ENCODE data around the gene TMSB4X. TPM values are rescaled to one million over a fixed set of nuclear protein-coding genes. Genes with fewer than 3 reads are reported as not detected.

TMSB4X gene
- total and polyA plus RNA-seq, 12 donors = 700 to 3,026 (median 889) TPM

DNA sequence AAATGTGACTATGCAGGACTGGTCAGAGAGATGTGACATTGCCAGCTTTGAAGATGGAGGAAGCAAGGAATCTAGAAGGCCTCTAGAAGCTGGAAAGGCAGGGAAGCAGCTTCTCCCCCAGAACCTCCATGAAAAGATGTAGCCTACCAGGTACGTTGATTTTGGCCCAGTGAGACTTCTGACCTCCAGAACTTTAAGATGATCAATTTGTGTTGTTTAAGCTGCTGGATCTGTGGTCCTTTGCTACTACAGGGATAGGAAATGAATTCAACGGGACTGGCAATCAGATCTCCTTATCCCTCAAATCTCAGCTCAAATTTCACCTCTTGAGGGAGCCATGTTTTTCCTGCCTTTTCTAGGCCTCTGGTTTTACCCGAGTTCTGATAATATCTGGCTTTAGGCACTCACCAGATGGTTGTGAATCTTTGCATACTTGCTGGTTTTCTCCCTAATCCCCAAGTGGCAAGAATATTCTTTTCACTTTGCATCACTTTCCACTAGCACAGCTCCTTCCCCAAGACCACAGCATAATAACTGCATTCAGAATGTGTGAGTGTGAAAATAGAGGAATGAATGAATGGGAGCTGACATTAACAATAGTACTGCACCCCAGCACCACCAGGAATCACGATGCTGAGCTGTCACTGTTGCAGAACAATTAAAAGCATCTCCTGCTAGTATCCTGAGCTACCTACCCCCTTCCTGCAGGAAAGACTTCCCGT is 25.5 kb upstream of the TMSB4X start:
- Histone ChIP-seq H3K9me3 (no peaks in the 10 kb centered on the region), H3K4me1 (peaks cover 0 to 67% (median 12%) of the 10 kb centered on the region in 9 donors), H3K4me3 (peak overlapping the region in 2 of 10 donors; percentile 10 to 14), H3K27ac (peak overlapping the region in 9 of 10 donors; percentile 34 to 92 (median 69)), H3K36me3 (no peaks in the 10 kb centered on the region), H3K27me3 (peaks cover 0 to 25% (median 0%) of the 10 kb centered on the region in 7 donors)
- TF ChIP-seq, protein P1, sequence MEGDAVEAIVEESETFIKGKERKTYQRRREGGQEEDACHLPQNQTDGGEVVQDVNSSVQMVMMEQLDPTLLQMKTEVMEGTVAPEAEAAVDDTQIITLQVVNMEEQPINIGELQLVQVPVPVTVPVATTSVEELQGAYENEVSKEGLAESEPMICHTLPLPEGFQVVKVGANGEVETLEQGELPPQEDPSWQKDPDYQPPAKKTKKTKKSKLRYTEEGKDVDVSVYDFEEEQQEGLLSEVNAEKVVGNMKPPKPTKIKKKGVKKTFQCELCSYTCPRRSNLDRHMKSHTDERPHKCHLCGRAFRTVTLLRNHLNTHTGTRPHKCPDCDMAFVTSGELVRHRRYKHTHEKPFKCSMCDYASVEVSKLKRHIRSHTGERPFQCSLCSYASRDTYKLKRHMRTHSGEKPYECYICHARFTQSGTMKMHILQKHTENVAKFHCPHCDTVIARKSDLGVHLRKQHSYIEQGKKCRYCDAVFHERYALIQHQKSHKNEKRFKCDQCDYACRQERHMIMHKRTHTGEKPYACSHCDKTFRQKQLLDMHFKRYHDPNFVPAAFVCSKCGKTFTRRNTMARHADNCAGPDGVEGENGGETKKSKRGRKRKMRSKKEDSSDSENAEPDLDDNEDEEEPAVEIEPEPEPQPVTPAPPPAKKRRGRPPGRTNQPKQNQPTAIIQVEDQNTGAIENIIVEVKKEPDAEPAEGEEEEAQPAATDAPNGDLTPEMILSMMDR (IDR thresholded peaks at IDR 0.05) = no peak
- DNase-seq (no peak), ATAC-seq (peak in 1 of 8 donors; percentile 24)
- 52 to 60% methylated on average over 5 of the region's 5 CpGs for WGBS, 2 donors
- intact Hi-C loops (cut with DNase I) = loop anchor here in 3 of 10 donors (5.0 kb wide), 2 partner anchors 698 to 1083 kb away; no protein-coding TSS in a partner anchor

DNA sequence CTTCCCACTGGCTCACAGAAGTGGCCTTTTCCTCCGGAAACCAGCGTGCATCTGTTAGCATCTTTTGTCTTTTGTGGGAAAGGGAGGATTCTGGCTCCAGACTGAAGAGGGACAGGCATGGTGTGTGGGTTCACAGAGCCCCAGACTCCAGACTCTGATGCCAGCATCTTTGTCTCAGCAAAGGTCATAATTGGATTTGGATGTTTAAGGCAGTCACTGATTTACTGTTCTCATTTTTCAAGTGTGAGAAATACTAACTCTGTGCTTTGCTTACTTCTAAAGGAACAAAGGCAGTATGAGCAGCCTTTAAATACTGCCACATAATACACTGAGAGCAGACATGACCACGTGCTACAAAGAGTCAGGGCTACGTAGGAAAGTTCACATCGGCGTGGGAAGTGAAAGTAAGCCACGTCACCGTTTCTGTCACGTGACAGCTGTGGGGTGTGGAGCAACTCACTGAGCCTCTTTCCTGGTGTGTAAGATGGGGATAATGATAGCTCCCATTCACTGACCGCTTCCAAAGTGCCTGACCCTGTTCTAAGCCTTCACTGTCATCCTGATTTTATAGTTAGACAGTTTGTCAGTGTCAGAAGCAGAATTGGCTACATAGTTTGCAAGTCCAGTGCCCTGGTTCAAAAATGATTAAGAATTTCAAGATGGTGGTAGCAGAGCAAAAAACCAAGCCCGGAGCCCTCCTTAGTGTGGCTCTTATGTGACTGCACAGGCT is 24.8 kb upstream of the TMSB4X start:
- Histone ChIP-seq H3K27me3 (peaks cover 0 to 25% (median 0%) of the 10 kb centered on the region in 7 donors), H3K4me3 (peak overlapping the region in 3 of 10 donors; percentile 14 to 37 (median 16)), H3K9me3 (no peaks in the 10 kb centered on the region), H3K27ac (peak overlapping the region in 9 of 10 donors; percentile 39 to 92 (median 69)), H3K36me3 (no peaks in the 10 kb centered on the region), H3K4me1 (peaks cover 0 to 74% (median 12%) of the 10 kb centered on the region in 9 donors)
- peak; percentile 50 to 84 for DNase-seq
- WGBS, 2 donors = 33 to 50% methylated on average over 11 of the region's 11 CpGs
- peak; percentile 79 to 95 (median 92) for ATAC-seq
- intact Hi-C loops (cut with DNase I) = loop anchor here in 3 of 10 donors (5.0 kb wide), 2 partner anchors 697 to 1082 kb away; no protein-coding TSS in a partner anchor
- TF ChIP-seq, protein P1 (IDR thresholded peaks at IDR 0.05) = no peak

DNA sequence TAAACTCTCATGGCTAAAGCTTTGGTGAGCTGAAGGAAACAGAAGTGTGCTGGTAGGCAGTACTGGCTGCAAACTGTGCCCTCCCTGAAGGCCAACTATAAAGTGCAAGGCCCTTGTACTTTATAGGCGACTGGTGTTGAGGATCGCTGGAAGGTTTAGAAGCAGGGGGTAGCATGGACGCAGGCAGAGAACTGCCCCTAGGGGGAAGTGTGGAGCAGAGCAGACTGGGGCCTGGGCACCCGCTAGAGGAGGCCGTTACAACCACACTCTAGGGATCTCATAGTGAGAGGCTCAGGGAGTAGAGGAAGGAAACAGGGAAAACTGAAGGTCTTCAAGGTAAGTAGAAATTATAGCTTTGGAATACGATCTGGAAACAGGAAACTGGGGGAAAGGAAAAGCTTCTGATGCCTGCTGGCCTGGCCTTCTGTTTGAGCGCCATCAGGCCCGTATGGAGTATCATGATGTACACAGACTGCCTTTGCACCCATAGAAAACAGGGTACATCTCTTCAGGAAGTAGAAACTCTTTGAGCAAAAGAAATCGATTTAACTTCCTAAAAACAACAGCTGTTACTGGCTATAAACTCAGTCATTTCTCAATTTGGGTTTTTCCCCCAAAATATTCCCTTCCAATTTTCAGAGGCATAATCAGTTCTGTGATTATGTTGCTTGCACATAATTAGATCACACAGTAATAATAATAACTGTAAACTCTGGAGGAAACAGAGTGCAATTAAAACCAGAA is 23.9 kb upstream of the TMSB4X start:
- ATAC-seq (peak in 6 of 8 donors; percentile 34 to 64 (median 49)), DNase-seq (peak in 1 of 2 donors; percentile 21)
- Histone ChIP-seq H3K9me3 (no peaks in the 10 kb centered on the region), H3K36me3 (no peaks in the 10 kb centered on the region), H3K4me3 (peak overlapping the region in 1 of 10 donors; percentile 37), H3K4me1 (peaks cover 0 to 83% (median 12%) of the 10 kb centered on the region in 9 donors), H3K27ac (peak overlapping the region in 8 of 10 donors; percentile 62 to 92 (median 72)), H3K27me3 (peaks cover 0 to 17% (median 0%) of the 10 kb centered on the region in 7 donors)
- intact Hi-C loops (cut with DNase I) = no loop called here
- TF ChIP-seq, protein P1 (IDR thresholded peaks at IDR 0.05) = peak in 6 of 9 donors; percentile 6 to 62 (median 32)
- WGBS, 2 donors = 64 to 67% methylated on average over 9 of the region's 9 CpGs

DNA sequence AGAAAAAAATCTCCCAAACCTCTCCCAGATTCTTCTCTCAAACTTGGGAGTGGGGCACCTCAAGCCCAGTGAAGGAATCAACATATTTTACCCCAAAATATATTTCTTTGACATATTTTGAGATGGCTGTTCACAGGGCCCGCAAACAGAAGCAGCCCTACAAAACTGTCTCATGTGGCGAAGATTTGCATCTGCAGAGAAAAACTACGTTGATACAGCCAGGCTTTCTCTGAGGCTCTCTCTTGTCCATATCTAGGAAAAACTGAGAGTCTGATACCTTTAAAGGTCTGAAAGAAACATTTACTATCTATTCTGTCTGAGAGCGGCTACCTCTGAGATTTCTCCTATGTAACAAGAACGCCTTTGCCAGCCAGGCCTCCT is 23.3 kb upstream of the TMSB4X start:
- TF ChIP-seq, protein P1 (IDR thresholded peaks at IDR 0.05) = no peak
- intact Hi-C loops (cut with DNase I) = no loop called here
- WGBS, 2 donors = 92 to 93% methylated on average over 5 of the region's 5 CpGs
- Histone ChIP-seq H3K27me3 (peaks cover 0 to 11% (median 0%) of the 10 kb centered on the region in 7 donors), H3K9me3 (no peaks in the 10 kb centered on the region), H3K36me3 (no peaks in the 10 kb centered on the region), H3K4me1 (peaks cover 0 to 87% (median 15%) of the 10 kb centered on the region in 9 donors), H3K4me3 (peak overlapping the region in 1 of 10 donors; percentile 37), H3K27ac (peak overlapping the region in 1 of 10 donors; percentile 92)
- DNase-seq (no peak), ATAC-seq (no peak)
